Cardiac muscle cell (in vitro differentiated cells and primary cell): Measurements from ENCODE around the gene SENP3. TPM values are rescaled to one million over a fixed set of nuclear protein-coding genes. Genes with fewer than 3 reads are reported as not detected.

Source experiments
- DNase-seq, 2 donors: peaks; one replicate each; pipeline versions ENCODE4 v3.0.0 to v3.0.0-alpha.2; 2010 to 2017; ENCODE audit warnings: low read depth in 1 of 2, low spot score in 1 of 2
- H3K27ac ChIP-seq: fragments of 200-600 bp; sonication (generic); 2 replicates; pipeline ENCODE4 v1.5.1; 2016
- H3K27me3 ChIP-seq: fragments of 200-600 bp; sonication (generic); 2 replicates; pipeline ENCODE4 v1.6.0; 2016; ENCODE audit warnings: control low read depth
- H3K36me3 ChIP-seq: fragments of 200-600 bp; sonication (generic); 2 replicates; pipeline ENCODE4 v1.5.1; 2016; ENCODE audit warnings: control low read depth
- H3K4me1 ChIP-seq: fragments of 200-600 bp; sonication (generic); 2 replicates; pipeline ENCODE4 v1.8.1; 2017; ENCODE audit warnings: low read depth, mild to moderate bottlenecking, mixed run types
- H3K4me3 ChIP-seq: fragments of 200-600 bp; sonication (generic); 2 replicates; pipeline ENCODE4 v1.5.1; 2016; ENCODE audit warnings: mild to moderate bottlenecking
- H3K9me3 ChIP-seq: fragments of 200-600 bp; sonication (generic); 2 replicates; pipeline ENCODE4 v1.5.1; 2017; ENCODE audit warnings: low read depth, mild to moderate bottlenecking, control low read depth
- polyA plus RNA-seq: library from polyadenylated mRNA; unstranded; fragments of >200 nt; fragmentation: Nextera tagmentation; extraction: Ambion mirVana; gene quantifications from 2 replicates; pipeline ENCODE4 v1.2.1, GENCODE V29; 2016
- total RNA-seq: library from RNA; depleted of rRNA; stranded (reverse); fragments of >200 nt; gene quantifications from 2 replicates; pipeline ENCODE4 v1.2.3, GENCODE V29; 2016
- TF ChIP-seq, protein P1 (sequence below): IDR thresholded peaks from 2 replicates; pipeline ENCODE4 v1.5.1; 2012; ENCODE audit warnings: low read depth, mild to moderate bottlenecking, low read length

SENP3 gene
- total and polyA plus RNA-seq, 2 experiments from 2014 or later, result 45.0 to 78.9 TPM

- H3K9me3 ChIP-seq, result no peaks in the 10 kb centered on the region
- no peak for DNase-seq
- no peak overlapping the region for H3K27ac ChIP-seq
- H3K4me3 ChIP-seq, result no peak overlapping the region
- H3K27me3 ChIP-seq, result peaks cover 3% of the 10 kb centered on the region
- no peaks in the 10 kb centered on the region for H3K36me3 ChIP-seq
- TF ChIP-seq, protein P1, sequence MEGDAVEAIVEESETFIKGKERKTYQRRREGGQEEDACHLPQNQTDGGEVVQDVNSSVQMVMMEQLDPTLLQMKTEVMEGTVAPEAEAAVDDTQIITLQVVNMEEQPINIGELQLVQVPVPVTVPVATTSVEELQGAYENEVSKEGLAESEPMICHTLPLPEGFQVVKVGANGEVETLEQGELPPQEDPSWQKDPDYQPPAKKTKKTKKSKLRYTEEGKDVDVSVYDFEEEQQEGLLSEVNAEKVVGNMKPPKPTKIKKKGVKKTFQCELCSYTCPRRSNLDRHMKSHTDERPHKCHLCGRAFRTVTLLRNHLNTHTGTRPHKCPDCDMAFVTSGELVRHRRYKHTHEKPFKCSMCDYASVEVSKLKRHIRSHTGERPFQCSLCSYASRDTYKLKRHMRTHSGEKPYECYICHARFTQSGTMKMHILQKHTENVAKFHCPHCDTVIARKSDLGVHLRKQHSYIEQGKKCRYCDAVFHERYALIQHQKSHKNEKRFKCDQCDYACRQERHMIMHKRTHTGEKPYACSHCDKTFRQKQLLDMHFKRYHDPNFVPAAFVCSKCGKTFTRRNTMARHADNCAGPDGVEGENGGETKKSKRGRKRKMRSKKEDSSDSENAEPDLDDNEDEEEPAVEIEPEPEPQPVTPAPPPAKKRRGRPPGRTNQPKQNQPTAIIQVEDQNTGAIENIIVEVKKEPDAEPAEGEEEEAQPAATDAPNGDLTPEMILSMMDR, result no peak
- H3K4me1 ChIP-seq, result peaks cover 4% of the 10 kb centered on the region
Observed at GRCh38 chr17:7551396-7551795, 10.3 kb upstream of the SENP3 start.

DNA sequence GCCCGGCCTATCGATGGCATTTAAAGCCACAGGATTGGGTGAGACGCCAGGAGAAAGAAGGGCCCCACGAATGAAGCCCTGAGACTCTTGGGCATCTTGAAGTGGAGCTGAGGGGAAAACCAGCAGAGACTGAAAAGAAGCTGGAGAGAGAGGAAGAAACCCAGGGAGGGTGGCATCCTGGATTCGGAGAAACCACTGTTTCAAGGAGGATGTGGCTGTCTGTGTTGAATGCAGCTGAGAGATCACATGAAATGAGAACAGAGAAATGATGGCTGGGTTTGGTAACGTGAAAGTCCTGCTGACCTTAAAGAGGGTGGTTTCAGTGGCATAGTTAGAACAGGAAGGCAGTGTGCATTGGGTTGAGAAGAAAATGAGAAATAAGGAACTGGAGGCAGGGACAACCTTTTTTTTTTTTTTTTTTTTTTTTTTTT is 9.1 kb upstream of the SENP3 start:
- Histone ChIP-seq H3K27ac (no peak overlapping the region), H3K4me1 (peaks cover 7% of the 10 kb centered on the region), H3K36me3 (no peaks in the 10 kb centered on the region), H3K9me3 (no peaks in the 10 kb centered on the region), H3K4me3 (no peak overlapping the region), H3K27me3 (peaks cover 3% of the 10 kb centered on the region)
- TF ChIP-seq, protein P1, result no peak
- no peak for DNase-seq

DNA sequence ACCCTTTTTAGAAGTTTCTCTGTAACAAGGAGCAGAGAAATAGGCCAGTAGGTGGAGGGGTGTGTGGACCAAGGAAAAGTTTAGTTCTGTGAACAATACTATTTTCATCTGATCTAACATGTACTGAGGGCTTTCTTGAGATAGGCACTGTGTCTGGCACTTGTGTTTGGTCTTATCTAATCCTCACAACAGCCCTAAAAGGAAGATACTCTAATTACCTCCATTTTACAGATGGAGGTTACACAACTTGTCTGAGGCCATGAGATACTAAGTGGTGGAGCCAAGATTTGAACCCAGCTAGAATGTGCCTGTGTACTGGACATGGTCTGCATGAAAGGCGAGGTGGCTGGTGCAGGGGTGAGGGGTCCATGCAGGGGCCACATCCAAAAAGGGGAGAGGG is 8.4 kb upstream of the SENP3 start:
- TF ChIP-seq, protein P1, result no peak
- Histone ChIP-seq H3K4me1 (peaks cover 12% of the 10 kb centered on the region), H3K9me3 (no peaks in the 10 kb centered on the region), H3K36me3 (no peaks in the 10 kb centered on the region), H3K27ac (no peak overlapping the region), H3K27me3 (peaks cover under 1% of the 10 kb centered on the region), H3K4me3 (no peak overlapping the region)
- no peak for DNase-seq

GRCh38 chr17:7555320-7555948 is 6.3 kb upstream of the SENP3 start:
- Histone ChIP-seq H3K9me3 (no peaks in the 10 kb centered on the region), H3K36me3 (no peaks in the 10 kb centered on the region), H3K27ac (no peak overlapping the region), H3K4me3 (no peak overlapping the region), H3K27me3 (no peaks in the 10 kb centered on the region), H3K4me1 (peaks cover 10% of the 10 kb centered on the region)
- TF ChIP-seq, protein P1, result no peak
- DNase-seq, result no peak

DNA sequence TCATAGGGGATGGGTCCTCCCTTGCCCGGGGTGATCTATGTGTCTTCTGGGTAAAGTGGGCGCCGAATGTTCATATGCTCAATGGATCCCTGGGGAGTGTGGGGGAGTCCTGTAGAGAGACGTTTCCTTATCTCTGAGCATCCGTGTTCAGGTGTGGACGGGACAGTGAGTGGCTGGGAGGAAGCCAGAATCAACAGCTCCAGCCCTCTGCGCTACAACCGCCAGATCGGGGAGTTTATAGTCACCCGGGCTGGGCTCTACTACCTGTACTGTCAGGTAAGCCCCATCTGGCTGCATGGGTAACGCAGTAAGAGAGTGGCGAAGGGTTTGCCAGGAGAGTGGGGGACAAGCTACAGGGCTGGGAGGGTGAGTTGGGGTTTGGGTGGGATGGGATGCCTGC is 5.1 kb upstream of the SENP3 start:
- H3K9me3 ChIP-seq, result no peaks in the 10 kb centered on the region
- TF ChIP-seq, protein P1, result no peak
- no peak overlapping the region for H3K27ac ChIP-seq
- H3K4me3 ChIP-seq, result no peak overlapping the region
- H3K36me3 ChIP-seq, result no peaks in the 10 kb centered on the region
- peaks cover 14% of the 10 kb centered on the region for H3K4me1 ChIP-seq
- no peaks in the 10 kb centered on the region for H3K27me3 ChIP-seq
- DNase-seq, result no peak
